GM23248 (cell line): Measurements from ENCODE around the gene OR5M8. TPM values are rescaled to one million over a fixed set of nuclear protein-coding genes. Genes with fewer than 3 reads are reported as not detected.

Experiments used
- DNase-seq: peaks from one replicate; pipeline ENCODE4 v3.0.0-alpha.2; 2015
- H2AFZ ChIP-seq: fragments of 200-600 bp; sonication (generic); 2 replicates; pipeline ENCODE4 v1.6.1; 2016; ENCODE audit warnings: antibody characterized with exemption
- H3F3A ChIP-seq: fragments of 200-600 bp; sonication (generic); 2 replicates; pipeline ENCODE4 v1.6.1; 2016; ENCODE audit warnings: mild to moderate bottlenecking, antibody characterized with exemption, mixed run types; ENCODE audit not compliant: insufficient read depth
- H3K27ac ChIP-seq: fragments of 200-600 bp; sonication (generic); 2 replicates; pipeline ENCODE4 v1.5.1; 2016; ENCODE audit warnings: mild to moderate bottlenecking
- H3K27me3 ChIP-seq: fragments of 200-600 bp; sonication (generic); replicated peaks from 2 replicates; pipeline ENCODE4 v1.6.1; 2016; ENCODE audit warnings: mild to moderate bottlenecking; ENCODE audit not compliant: insufficient read depth
- H3K36me3 ChIP-seq: fragments of 200-600 bp; sonication (generic); 2 replicates; pipeline ENCODE4 v1.6.1; 2016; ENCODE audit warnings: low read depth, mild to moderate bottlenecking
- H3K4me1 ChIP-seq: fragments of 200-600 bp; sonication (generic); 2 replicates; pipeline ENCODE4 v1.6.1; 2016; ENCODE audit warnings: mild to moderate bottlenecking; ENCODE audit not compliant: insufficient read depth
- H3K4me2 ChIP-seq: fragments of 200-600 bp; sonication (generic); one replicate; pipeline ENCODE4 v1.6.1; 2016; ENCODE audit warnings: mild to moderate bottlenecking; ENCODE audit not compliant: unreplicated experiment
- H3K4me3 ChIP-seq: fragments of 200-600 bp; sonication (generic); 2 replicates; pipeline ENCODE4 v1.5.1; 2016; ENCODE audit warnings: mild to moderate bottlenecking
- H3K79me2 ChIP-seq: fragments of 200-600 bp; sonication (generic); 2 replicates; pipeline ENCODE4 v1.6.1; 2016; ENCODE audit warnings: mild to moderate bottlenecking; ENCODE audit not compliant: insufficient read depth
- H3K9ac ChIP-seq: fragments of 200-600 bp; sonication (generic); 2 replicates; pipeline ENCODE4 v1.6.1; 2016; ENCODE audit warnings: mild to moderate bottlenecking
- H3K9me2 ChIP-seq: fragments of 200-600 bp; sonication (generic); 2 replicates; pipeline ENCODE4 v1.6.1; 2016; ENCODE audit warnings: mixed run types, mild to moderate bottlenecking, moderate library complexity; ENCODE audit not compliant: insufficient read depth
- H3K9me3 ChIP-seq: fragments of 200-600 bp; sonication (generic); one replicate; pipeline ENCODE4 v1.6.1; 2017; ENCODE audit warnings: low read depth
- H4K20me1 ChIP-seq: fragments of 200-600 bp; sonication (generic); 2 replicates; pipeline ENCODE4 v1.6.0; 2016; ENCODE audit not compliant: insufficient read depth
- EZH2 ChIP-seq: fragments of 200-600 bp; sonication (generic); IDR thresholded peaks from 2 replicates; pipeline ENCODE4 v1.6.1; 2018; ENCODE audit warnings: antibody characterized with exemption, mild to moderate bottlenecking; ENCODE audit not compliant: insufficient read depth, poor library complexity, severe bottlenecking
- EZH2phosphoT487 ChIP-seq: fragments of 200-600 bp; sonication (generic); IDR thresholded peaks from 2 replicates; pipeline ENCODE4 v1.6.1; 2018; ENCODE audit warnings: antibody characterized with exemption, moderate library complexity, mild to moderate bottlenecking, low read depth; ENCODE audit not compliant: insufficient read depth
- WGBS, 2 experiments: methylation state at CpG; one replicate each; pipeline ENCODE4 v1.1.6; 2015 to 2017; ENCODE audit warnings: low lambda C conversion rate in 2 of 2, low coverage in 1 of 2; ENCODE audit errors: missing lambda C conversion rate in 2 of 2; 5-methylcytosine and 5-hydroxymethylcytosine counted together
- in situ Hi-C: fragments of 300-500 bp; cut with MboI; formaldehyde crosslinking; loops from 2 replicates; pipeline ENCODE4 v1.15.0; 2020
- polyA plus RNA-seq: library from polyadenylated mRNA; unstranded; fragments of >200 nt; fragmentation: Nextera tagmentation; extraction: Ambion mirVana; gene quantifications from 2 replicates; pipeline ENCODE4 v1.2.1, GENCODE V29; 2016
- total RNA-seq: library from RNA; depleted of rRNA; stranded (reverse); fragments of >200 nt; shearing (Covaris generic); gene quantifications from 2 replicates; pipeline ENCODE4 v1.2.3, GENCODE V29; 2014; rRNA removed

Gene OR5M8
- total and polyA plus RNA-seq, 2 experiments from 2014 or later = not detected

GRCh38 chr11:56474729-56475235, 16.4 kb downstream of the OR5M8 start:
- no peaks in the 10 kb centered on the region for H3K36me3 ChIP-seq
- in situ Hi-C loops = no loop called here
- 0 to 2% methylated on average over 1 of the region's 1 CpG for WGBS, 2 experiments
- DNase-seq = no peak
- no peaks in the 10 kb centered on the region for H3K27me3 ChIP-seq
- no peaks in the 10 kb centered on the region for H3K4me1 ChIP-seq
- no peak overlapping the region for H3K9ac ChIP-seq
- H4K20me1 ChIP-seq = no peaks in the 10 kb centered on the region
- H3K27ac ChIP-seq = no peak overlapping the region
- no peak overlapping the region for H2AFZ ChIP-seq
- no peaks in the 10 kb centered on the region for H3K79me2 ChIP-seq
- no peak overlapping the region for H3K4me3 ChIP-seq
- no peaks in the 10 kb centered on the region for H3K9me3 ChIP-seq
- H3K9me2 ChIP-seq = no peaks in the 10 kb centered on the region
- TF ChIP-seq EZH2 (no peak), EZH2phosphoT487 (no peak)
- no peak overlapping the region for H3K4me2 ChIP-seq
- H3F3A ChIP-seq = no peaks in the 10 kb centered on the region

GRCh38 chr11:56473252-56473651, 17.9 kb downstream of the OR5M8 start, which contains the start of gene OR5M3:
TSS of gene OR5M3 (minus strand) at chr11:56473352. CDS start at chr11:56470497, 2,855 bp downstream.
- no peak within 1 kb of the TSS for H3K4me2 ChIP-seq
- no peaks in the 10 kb centered on the region for H3F3A ChIP-seq
- no peak within 1 kb of the TSS for H3K9ac ChIP-seq
- H3K4me1 ChIP-seq = no peaks in the 10 kb centered on the region
- DNase-seq = no peak
- H3K27me3 ChIP-seq = no peaks in the 10 kb centered on the region
- WGBS, 2 experiments = 18 to 21% methylated on average over 6 of the region's 6 CpGs
- H3K9me3 ChIP-seq = no peaks in the 10 kb centered on the region
- H2AFZ ChIP-seq = no peak within 1 kb of the TSS
- H4K20me1 ChIP-seq = no peaks in the 10 kb centered on the region
- H3K9me2 ChIP-seq = no peaks in the 10 kb centered on the region
- no peaks in the 10 kb centered on the region for H3K36me3 ChIP-seq
- in situ Hi-C loops = no loop called here
- TF ChIP-seq EZH2 (no peak), EZH2phosphoT487 (no peak)
- no peak within 1 kb of the TSS for H3K27ac ChIP-seq
- H3K79me2 ChIP-seq = no peaks in the 10 kb centered on the region
- H3K4me3 ChIP-seq = no peak within 1 kb of the TSS

- Histone ChIP-seq H3K9ac (no peak overlapping the region), H3K27me3 (no peaks in the 10 kb centered on the region), H3K9me3 (no peaks in the 10 kb centered on the region), H3K4me2 (no peak overlapping the region), H3K4me3 (no peak overlapping the region), H3K9me2 (no peaks in the 10 kb centered on the region), H3K36me3 (no peaks in the 10 kb centered on the region), H2AFZ (no peak overlapping the region), H3K4me1 (no peaks in the 10 kb centered on the region), H3F3A (no peaks in the 10 kb centered on the region), H4K20me1 (no peaks in the 10 kb centered on the region), H3K27ac (no peak overlapping the region), H3K79me2 (no peaks in the 10 kb centered on the region)
- in situ Hi-C loops = no loop called here
- TF ChIP-seq EZH2 = no peak
- TF ChIP-seq EZH2phosphoT487 = no peak
- WGBS, 2 experiments = 30 to 31% methylated on average over 1 of the region's 1 CpG
- DNase-seq = no peak
Observed at GRCh38 chr11:56457076-56457475, 34.1 kb downstream of the OR5M8 start.

- Histone ChIP-seq H3K9me2 (no peaks in the 10 kb centered on the region), H3K4me3 (no peak overlapping the region), H3F3A (no peaks in the 10 kb centered on the region), H3K9ac (no peak overlapping the region), H4K20me1 (no peaks in the 10 kb centered on the region), H3K9me3 (no peaks in the 10 kb centered on the region), H3K27ac (no peak overlapping the region), H3K4me2 (no peak overlapping the region), H3K36me3 (no peaks in the 10 kb centered on the region), H3K27me3 (no peaks in the 10 kb centered on the region), H3K4me1 (no peaks in the 10 kb centered on the region), H3K79me2 (no peaks in the 10 kb centered on the region), H2AFZ (no peak overlapping the region)
- WGBS, 2 experiments = 20% methylated on average over 4 of the region's 4 CpGs
- no peak for DNase-seq
- no peak for TF ChIP-seq EZH2
- no peak for TF ChIP-seq EZH2phosphoT487
- in situ Hi-C loops = no loop called here
Observed at GRCh38 chr11:56453521-56453920, 37.6 kb downstream of the OR5M8 start.

Other genes starting within 250 kb of the OR5M8 start
- not detected in 2 replicates for gene OR5T3, start 239.1 kb downstream of the OR5M8 start, total RNA-seq
- gene OR5T3, start 239.1 kb downstream of the OR5M8 start, polyA plus RNA-seq = not detected in 2 replicates
- gene OR5T1, start 217.2 kb downstream of the OR5M8 start, total RNA-seq = not detected in 2 replicates
- gene OR5T1, start 217.2 kb downstream of the OR5M8 start, polyA plus RNA-seq = not detected in 2 replicates
- gene OR8H1, start 199.1 kb downstream of the OR5M8 start, total RNA-seq = not detected in 2 replicates
- not detected in 2 replicates for gene OR8H1, start 199.1 kb downstream of the OR5M8 start, polyA plus RNA-seq
- gene OR8K3, start 176.2 kb downstream of the OR5M8 start, total RNA-seq = not detected in 2 replicates
- not detected in 2 replicates for gene OR8K3, start 176.2 kb downstream of the OR5M8 start, polyA plus RNA-seq
- not detected in 2 replicates for gene OR8K1, start 145.3 kb downstream of the OR5M8 start, total RNA-seq
- not detected in 2 replicates for gene OR8K1, start 145.3 kb downstream of the OR5M8 start, polyA plus RNA-seq
- not detected in 2 replicates for gene OR8J1, start 137.1 kb downstream of the OR5M8 start, total RNA-seq
- not detected in 2 replicates for gene OR8J1, start 137.1 kb downstream of the OR5M8 start, polyA plus RNA-seq
- not detected in 2 replicates for gene OR8U1, start 115.7 kb downstream of the OR5M8 start, total RNA-seq
- gene OR8U1, start 115.7 kb downstream of the OR5M8 start, polyA plus RNA-seq = not detected in 2 replicates
- not detected in 2 replicates for gene OR5AL1, start 78.7 kb downstream of the OR5M8 start, total RNA-seq
- not detected in 2 replicates for gene OR5AL1, start 78.7 kb downstream of the OR5M8 start, polyA plus RNA-seq
- gene OR5M3, start 18.0 kb downstream of the OR5M8 start, total RNA-seq = not detected in 2 replicates
- gene OR5M3, start 18.0 kb downstream of the OR5M8 start, polyA plus RNA-seq = not detected in 2 replicates
- gene OR5M11, start 51.9 kb upstream of the OR5M8 start, total RNA-seq = not detected in 2 replicates
- not detected in 2 replicates for gene OR5M11, start 51.9 kb upstream of the OR5M8 start, polyA plus RNA-seq
- not detected in 2 replicates for gene OR5M10, start 86.4 kb upstream of the OR5M8 start, total RNA-seq
- gene OR5M10, start 86.4 kb upstream of the OR5M8 start, polyA plus RNA-seq = not detected in 2 replicates
- gene OR5M1, start 123.5 kb upstream of the OR5M8 start, total RNA-seq = not detected in 2 replicates
- gene OR5M1, start 123.5 kb upstream of the OR5M8 start, polyA plus RNA-seq = not detected in 2 replicates
- gene OR5AP2, start 151.1 kb upstream of the OR5M8 start, total RNA-seq = not detected in 2 replicates
- gene OR5AP2, start 151.1 kb upstream of the OR5M8 start, polyA plus RNA-seq = not detected in 2 replicates
- gene OR5AR1, start 172.3 kb upstream of the OR5M8 start, total RNA-seq = not detected in 2 replicates
- not detected in 2 replicates for gene OR5AR1, start 172.3 kb upstream of the OR5M8 start, polyA plus RNA-seq
- gene OR9G1, start 207.7 kb upstream of the OR5M8 start, total RNA-seq = not detected in 2 replicates
- not detected in 2 replicates for gene OR9G1, start 207.7 kb upstream of the OR5M8 start, polyA plus RNA-seq